ENCODE results near the gene PARP2.
"Not testable (repeated sequence)": the region's sequence is repeated elsewhere in the genome, so short reads cannot be mapped to it uniquely, and the experiment has no call there.

Gene PARP2

GRCh38 chr14:20350282-20350681, 6.8 kb downstream of the PARP2 start:
- no peak for DNase-seq

DNA sequence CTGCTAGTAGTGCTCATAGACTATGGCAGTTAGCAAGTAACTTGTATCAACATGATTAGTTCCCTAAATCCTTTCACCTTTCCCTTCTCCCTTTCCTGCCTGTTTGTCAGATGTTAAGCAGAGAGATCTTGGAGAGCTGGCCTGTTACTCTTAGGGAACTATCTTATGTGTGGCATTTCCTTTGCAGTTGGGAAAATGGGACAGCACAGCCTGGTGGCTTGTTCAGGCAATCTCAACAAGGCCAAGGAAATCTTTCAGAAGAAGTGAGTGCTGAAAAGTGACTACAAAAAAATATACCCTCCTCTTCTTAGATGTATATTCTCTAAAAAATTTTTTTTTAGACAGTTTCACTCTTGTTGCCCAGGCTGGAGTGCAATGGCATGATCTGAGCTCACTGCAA, 7.4 kb downstream of the PARP2 start:
- no peak for DNase-seq

DNA sequence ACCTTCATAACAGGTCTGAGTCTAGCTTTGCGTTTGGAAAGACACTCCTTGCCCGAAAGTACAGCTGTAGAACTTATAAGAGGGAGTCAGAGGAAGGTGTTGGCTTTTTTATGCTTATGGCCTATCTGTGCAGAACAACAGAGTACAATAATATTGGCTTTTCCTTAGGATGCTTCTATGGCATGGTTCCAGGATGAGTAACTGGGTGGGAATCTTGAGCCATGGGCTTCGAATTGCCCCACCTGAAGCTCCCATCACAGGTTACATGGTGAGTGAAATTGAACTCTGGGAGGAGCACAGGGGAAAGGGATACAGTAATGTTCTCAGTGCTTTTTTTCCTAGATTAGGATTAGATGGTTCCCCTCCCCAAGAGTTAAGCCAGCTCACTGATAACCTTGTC, 13.0 kb downstream of the PARP2 start:
- no peak for DNase-seq

DNA sequence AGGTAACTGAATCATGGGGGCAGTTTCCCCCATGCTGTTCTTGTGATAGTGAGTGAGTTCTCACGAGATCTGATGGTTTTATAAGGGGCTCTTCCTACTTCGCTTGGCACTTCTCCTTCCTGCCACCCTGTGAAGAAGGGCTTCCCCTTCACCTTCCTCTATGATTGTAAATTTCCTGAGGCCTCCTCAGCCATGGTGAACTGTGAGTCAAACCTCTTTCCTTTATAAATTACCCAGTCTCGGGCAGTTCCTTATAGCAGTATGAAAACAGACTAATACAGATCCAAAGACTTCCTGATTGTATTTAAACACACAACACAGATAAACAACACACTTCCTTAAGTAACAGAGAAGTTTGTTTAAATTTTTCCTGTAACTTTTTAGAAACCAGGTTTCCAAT, 15.0 kb downstream of the PARP2 start:
- DNase-seq: not testable (repeated sequence)

- DNase-seq: no peak
Observed at GRCh38 chr14:20365928-20366327, 22.5 kb downstream of the PARP2 start.

DNA sequence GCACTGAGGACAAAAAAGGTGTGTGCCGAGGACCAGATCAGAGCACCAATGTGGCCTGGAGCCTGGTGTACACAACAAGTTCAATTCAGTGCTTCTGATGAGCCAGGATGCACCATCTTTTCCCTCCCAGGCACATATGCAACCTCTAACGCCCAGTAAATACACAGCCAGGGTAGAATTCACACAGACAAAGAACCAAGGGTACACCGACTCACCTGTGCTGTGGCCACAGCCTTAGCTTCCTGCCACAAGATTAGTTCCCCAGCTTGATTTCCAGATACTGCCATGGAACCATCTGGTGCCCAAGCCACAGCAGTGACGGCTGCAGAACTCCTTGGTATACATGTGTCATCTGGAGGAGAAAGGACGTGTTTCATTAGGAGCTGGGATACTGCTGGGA, 29.4 kb downstream of the PARP2 start:
- no peak for DNase-seq

GRCh38 chr14:20375471-20375870, 32.0 kb downstream of the PARP2 start:
- no peak for DNase-seq

DNA sequence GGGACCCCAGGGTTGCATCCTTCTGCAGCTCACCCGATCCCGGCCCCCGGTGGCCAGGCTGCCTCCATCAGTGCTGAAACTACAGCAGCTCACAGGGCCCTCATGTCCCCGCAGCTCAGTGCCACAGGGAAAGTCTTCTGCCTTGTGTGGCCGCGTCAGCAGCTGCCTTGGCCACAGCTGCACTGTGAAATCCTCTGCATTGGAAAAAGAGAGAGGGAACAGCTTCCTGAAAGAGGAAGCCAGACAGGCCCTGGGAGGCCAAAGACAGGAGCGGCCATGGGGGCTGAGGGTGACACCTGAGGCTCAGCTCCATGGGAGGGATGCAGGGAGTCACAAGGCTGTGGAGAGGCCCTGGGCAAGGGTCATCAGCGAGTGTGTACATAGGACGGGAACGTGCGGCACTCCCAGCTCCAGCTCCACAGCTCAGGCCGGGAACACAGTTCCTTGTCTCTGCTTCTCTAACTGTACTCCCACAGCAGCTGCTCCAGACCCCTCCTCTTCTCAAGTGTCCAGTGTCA, 32.7 kb downstream of the PARP2 start:
- no peak for DNase-seq

- DNase-seq: no peak
Observed at GRCh38 chr14:20377171-20377570, 33.7 kb downstream of the PARP2 start.

DNA sequence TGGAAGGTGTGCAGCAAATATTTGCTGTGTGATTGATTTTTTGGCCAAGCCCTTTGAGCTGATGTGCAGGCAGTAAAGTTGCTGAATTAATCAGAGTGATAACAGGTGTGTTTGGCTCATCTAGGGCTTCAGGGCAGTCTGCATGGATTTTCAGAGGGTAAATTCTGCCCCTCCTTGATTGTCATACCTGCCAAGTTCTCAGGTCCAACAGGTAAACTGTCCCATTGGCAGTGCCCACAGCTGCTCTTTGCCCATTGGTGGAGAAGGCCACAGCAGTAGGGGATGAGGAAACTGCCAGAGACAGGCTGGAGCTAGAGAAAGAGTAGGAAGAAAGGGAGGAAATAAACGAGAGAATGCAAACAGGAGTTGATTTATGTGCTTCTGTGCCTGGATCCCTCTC, 36.3 kb downstream of the PARP2 start:
- DNase-seq: no peak

GRCh38 chr14:20380681-20381080, 37.2 kb downstream of the PARP2 start:
- no peak for DNase-seq

DNA sequence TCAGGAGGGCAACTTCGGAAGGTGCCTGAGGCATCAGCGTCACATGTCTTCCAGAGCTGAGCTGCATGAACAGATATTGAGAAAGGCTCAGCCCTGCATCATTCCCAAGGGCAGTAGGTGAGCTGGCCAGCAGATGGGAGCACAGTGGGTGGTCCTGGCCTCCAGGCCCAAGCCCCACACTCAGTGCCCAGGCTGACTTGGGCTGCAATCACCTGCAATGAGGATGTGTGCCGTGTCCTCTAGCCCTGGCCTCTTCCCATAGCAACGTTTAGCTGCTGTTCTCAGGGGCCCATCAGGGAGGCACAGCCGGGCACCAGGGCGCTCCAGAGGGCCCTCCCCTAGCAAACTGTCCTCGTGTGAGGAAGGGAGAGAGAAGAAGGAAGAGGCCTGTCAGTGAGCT, 37.9 kb downstream of the PARP2 start:
- no peak for DNase-seq

- no peak for DNase-seq
Observed at GRCh38 chr14:20382526-20382925, 39.1 kb downstream of the PARP2 start.

DNA sequence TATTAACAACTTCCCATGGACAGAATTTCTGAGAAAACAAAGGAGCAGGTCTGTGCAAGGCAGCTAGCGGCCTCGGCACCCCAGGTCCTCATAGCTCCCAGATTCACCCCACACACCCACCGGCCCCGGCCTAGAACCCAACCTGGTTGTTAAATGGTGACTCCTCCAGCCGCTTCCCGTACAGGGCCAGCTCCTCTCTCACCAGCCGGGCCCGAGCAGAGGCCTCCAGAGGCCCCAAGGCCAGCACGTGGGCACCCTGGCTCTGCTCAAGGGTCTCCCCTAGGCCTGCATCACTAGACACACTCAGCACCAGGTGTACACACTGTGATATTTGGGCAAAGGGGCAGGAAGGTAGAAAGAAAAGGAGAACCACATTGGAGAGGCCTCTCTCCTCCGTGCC, 39.6 kb downstream of the PARP2 start:
- DNase-seq: no peak

DNA sequence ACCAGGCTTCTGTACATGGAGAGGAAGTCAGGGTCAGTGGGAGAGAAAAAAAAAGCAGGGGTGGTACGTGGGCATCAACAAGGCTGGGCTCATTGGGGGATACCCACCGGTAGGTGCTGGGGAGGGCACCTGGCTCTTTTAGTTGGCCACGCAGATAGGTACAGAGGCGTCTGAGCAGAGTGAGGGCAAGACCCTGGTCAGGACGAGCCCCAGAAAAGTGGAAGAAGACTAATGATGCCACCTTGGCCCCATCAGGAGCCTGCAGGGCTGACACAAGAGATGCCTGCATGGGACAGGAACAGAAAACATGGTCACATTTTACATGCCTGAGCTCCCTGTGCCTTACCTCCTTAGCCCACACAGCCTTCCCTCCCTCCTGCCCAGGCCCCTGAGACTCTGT, 40.2 kb downstream of the PARP2 start:
- DNase-seq: no peak

DNA sequence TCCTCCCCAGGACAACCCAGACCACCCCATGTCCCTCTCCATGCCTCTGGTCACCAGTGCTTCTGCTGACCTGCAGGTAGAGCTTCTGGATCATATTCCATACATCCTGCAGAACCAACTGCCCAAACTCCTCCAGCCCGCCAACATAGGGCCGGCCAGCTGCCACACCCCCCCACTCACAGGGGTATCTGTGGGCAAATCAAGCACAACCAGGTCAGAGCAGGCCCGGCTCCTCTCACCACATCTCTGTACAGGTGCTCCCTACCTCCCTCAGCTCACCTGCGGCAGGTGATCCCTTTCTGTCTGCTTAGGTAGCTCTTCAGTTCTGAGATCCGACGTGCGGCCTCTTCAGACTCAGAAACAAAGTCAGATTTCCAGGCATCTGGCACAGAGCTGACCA, 40.9 kb downstream of the PARP2 start:
- DNase-seq: no peak

- DNase-seq: no peak
Observed at GRCh38 chr14:20384886-20385285, 41.5 kb downstream of the PARP2 start.

- no peak for DNase-seq
Observed at GRCh38 chr14:20386276-20386855, 42.9 kb downstream of the PARP2 start.

- no peak for DNase-seq
Observed at GRCh38 chr14:20387576-20387975, 44.1 kb downstream of the PARP2 start.

- DNase-seq: no peak
Observed at GRCh38 chr14:20388159-20388558, 44.7 kb downstream of the PARP2 start.

- no peak for DNase-seq
Observed at GRCh38 chr14:20391505-20391904, 48.1 kb downstream of the PARP2 start.

- DNase-seq: no peak
Observed at GRCh38 chr14:20397511-20397910, 54.1 kb downstream of the PARP2 start.

GRCh38 chr14:20400589-20400964, 57.1 kb downstream of the PARP2 start:
- no peak for DNase-seq

DNA sequence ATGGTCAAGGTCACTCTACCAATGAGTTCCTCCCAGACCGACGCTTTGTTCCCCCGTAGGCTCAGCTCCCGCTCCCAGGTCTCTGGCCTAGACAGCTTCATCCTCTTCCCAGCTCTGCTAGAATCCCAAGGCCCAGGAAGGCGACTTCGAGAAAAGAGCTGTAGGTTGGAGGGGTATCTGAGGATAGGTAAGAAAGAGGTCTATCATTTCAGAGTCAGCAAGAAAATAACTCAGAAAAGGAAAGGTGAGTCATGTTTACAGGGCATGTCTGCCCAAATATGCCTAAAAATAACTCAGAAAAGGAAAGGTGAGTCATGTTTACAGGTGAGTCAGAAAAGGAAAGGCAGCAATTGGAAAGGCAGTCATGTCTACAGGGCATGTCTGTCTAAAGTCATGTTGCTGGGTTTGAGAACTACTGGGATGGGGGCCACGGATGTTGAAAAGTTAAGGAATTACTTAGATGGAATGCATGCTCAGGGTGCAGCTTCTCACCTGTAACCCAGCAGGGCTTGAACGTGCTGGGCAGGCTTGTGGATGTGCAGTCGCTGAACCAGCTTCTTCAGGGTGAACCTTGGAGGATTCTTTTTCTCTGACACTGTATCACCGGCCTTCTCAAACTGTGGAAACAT, 57.6 kb downstream of the PARP2 start:
- DNase-seq: no peak

DNA sequence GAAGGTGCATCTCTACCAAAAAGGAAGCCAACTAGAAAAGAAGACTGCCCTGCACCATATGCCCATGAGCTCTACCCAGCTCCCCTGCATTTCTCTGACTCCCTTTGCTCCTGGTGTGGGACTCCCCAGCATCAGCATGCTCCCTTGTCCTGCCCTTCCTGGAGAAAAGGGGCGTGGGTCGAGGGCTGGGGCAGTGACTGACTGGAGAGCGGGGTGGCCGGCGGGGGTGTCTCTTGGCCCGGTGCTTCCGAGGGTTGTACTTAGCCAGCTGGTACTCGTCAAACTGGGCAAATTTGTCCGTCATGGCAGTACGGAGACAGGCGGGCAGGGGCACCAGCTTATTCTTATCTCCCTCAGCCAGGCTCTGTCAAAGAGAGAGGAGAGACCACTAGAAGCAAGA, 60.1 kb downstream of the PARP2 start:
- DNase-seq: no peak
